ENCODE results near the gene RPTOR. TPM values are rescaled to one million over a fixed set of nuclear protein-coding genes. Genes with fewer than 3 reads are reported as not detected.
"Not testable (repeated sequence)": the region's sequence is repeated elsewhere in the genome, so short reads cannot be mapped to it uniquely, and the experiment has no call there.

The RPTOR gene
- total RNA-seq, 4 donors from 2014 or later = 47.6 to 56.9 (median 55.4) TPM

DNA sequence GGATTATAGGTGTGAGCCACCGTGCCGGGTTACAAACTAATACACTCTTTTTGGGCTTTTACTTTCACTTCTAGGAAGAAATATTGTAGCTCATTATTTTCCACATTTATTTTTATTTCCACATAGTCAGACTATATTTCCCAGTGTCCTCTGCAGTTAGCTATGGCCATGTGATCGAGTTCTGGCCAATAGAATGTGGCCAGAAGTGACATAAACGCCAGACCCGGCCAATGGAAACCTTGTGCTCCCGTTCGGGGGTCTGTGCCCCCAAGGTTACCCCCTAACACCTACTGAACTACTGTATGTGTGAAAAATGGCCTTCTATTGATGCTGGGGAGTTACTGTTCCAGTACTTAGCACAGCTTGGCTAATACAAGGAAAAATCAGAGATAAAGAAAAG lies 13.2 kb upstream of the RPTOR start:
- Histone ChIP-seq H3K27ac (no peak overlapping the region), H3K36me3 (no peaks in the 10 kb centered on the region), H3K4me1 (peaks cover 12 to 19% of the 10 kb centered on the region in 2 donors), H3K4me3 (no peak overlapping the region), H3K9me3 (no peaks in the 10 kb centered on the region), H3K27me3 (no peaks in the 10 kb centered on the region)
- DNase-seq (no peak), ATAC-seq (no peak)
- TF ChIP-seq POLR2A (IDR thresholded peaks at IDR 0.05) = no peak
- TF ChIP-seq, protein P1, sequence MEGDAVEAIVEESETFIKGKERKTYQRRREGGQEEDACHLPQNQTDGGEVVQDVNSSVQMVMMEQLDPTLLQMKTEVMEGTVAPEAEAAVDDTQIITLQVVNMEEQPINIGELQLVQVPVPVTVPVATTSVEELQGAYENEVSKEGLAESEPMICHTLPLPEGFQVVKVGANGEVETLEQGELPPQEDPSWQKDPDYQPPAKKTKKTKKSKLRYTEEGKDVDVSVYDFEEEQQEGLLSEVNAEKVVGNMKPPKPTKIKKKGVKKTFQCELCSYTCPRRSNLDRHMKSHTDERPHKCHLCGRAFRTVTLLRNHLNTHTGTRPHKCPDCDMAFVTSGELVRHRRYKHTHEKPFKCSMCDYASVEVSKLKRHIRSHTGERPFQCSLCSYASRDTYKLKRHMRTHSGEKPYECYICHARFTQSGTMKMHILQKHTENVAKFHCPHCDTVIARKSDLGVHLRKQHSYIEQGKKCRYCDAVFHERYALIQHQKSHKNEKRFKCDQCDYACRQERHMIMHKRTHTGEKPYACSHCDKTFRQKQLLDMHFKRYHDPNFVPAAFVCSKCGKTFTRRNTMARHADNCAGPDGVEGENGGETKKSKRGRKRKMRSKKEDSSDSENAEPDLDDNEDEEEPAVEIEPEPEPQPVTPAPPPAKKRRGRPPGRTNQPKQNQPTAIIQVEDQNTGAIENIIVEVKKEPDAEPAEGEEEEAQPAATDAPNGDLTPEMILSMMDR (IDR thresholded peaks at IDR 0.05 in 4 of 5, conservative IDR thresholded peaks at IDR 0.05 in 1 of 5) = no peak
- in situ Hi-C loops (cut with MboI; ENCODE audit: low sequenced_read_pairs in 4 of 4) = no loop called here
- intact Hi-C loops (cut with DNase I; ENCODE audit: low total_unique reads) = no loop called here

GRCh38 chr17:80537386-80537785 lies 7.3 kb upstream of the RPTOR start:
- not testable (repeated sequence) for H3K27me3 ChIP-seq, H3K27ac ChIP-seq

DNA sequence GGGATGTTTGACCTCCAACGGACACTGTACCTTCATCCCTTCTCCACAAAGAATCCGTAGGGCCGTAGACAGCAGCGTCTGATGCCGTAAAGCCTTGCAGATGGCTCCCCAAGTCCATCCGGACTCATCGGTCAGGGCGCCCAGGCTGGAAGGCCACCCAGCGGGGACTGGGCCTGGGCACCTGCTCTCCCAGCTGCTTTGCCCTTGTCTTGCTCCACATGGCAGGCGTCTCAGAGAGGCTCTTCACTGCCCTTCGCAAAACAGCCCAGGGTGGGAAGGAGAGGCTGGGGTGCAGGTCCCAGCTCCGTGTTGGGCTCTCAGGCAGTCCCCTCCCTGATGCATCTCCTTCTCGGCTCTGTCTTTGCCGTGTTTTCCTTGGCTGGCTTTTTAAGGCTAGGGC lies 6.2 kb upstream of the RPTOR start:
- no peaks in the 10 kb centered on the region for H3K36me3 ChIP-seq
- H3K4me1 ChIP-seq = no peaks in the 10 kb centered on the region
- in situ Hi-C loops (cut with MboI; ENCODE audit: low sequenced_read_pairs in 4 of 4) = no loop called here
- no peak for DNase-seq
- intact Hi-C loops (cut with DNase I; ENCODE audit: low total_unique reads) = no loop called here
- TF ChIP-seq, protein P1 (IDR thresholded peaks at IDR 0.05 in 4 of 5, conservative IDR thresholded peaks at IDR 0.05 in 1 of 5) = no peak
- TF ChIP-seq POLR2A (IDR thresholded peaks at IDR 0.05) = no peak
- H3K27me3 ChIP-seq = no peaks in the 10 kb centered on the region
- H3K27ac ChIP-seq = no peak overlapping the region
- no peaks in the 10 kb centered on the region for H3K9me3 ChIP-seq
- no peak for ATAC-seq
- no peak overlapping the region for H3K4me3 ChIP-seq

More at GRCh38 chr17:80537386-80537785, 7.3 kb upstream of the RPTOR start:
- ATAC-seq; in situ Hi-C loops (cut with MboI; ENCODE audit: low sequenced_read_pairs in 4 of 4); H3K36me3 ChIP-seq; H3K9me3 ChIP-seq; DNase-seq; H3K4me3 ChIP-seq; intact Hi-C loops (cut with DNase I; ENCODE audit: low total_unique reads); H3K4me1 ChIP-seq: not testable (repeated sequence)

DNA sequence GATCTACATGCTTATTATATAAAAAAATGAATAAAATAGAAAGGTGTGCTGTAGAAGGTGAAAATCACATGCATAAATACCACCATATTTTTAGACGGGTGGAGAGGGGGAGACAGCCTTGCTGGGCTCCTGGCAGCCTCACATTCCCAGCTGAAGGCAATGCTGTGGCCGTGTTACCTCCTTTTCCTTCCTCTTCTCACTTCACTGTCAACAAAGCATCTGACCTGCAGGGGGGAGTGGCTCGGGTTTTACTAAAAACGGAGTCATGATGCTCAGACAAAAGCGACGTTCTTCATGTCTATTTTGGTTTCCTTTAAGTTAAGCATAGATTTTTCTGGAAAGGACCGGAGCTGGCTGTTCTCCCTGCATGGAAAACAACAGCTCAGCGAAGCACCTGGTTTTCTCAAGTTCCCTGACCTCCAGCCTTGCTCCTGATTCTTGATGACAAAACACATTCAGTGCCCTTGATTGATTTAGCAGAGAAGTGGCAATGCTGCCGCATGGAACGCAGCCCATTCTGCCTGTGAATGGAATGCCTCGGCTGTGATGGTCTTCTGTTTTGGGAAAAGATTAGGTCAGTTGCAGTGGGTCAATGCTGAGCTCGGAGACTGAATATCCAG lies 5.5 kb upstream of the RPTOR start:
- no peak for DNase-seq
- TF ChIP-seq, protein P1 (IDR thresholded peaks at IDR 0.05 in 4 of 5, conservative IDR thresholded peaks at IDR 0.05 in 1 of 5) = no peak
- TF ChIP-seq POLR2A (IDR thresholded peaks at IDR 0.05) = no peak
- intact Hi-C loops (cut with DNase I; ENCODE audit: low total_unique reads) = no loop called here
- Histone ChIP-seq H3K36me3 (no peaks in the 10 kb centered on the region), H3K27me3 (no peaks in the 10 kb centered on the region), H3K27ac (no peak overlapping the region), H3K4me1 (no peaks in the 10 kb centered on the region), H3K4me3 (no peak overlapping the region), H3K9me3 (no peaks in the 10 kb centered on the region)
- ATAC-seq = no peak
- in situ Hi-C loops (cut with MboI; ENCODE audit: low sequenced_read_pairs in 4 of 4) = no loop called here

- peak overlapping the region; percentile 84 to 89 (median 86) for H3K27ac ChIP-seq
- no peaks in the 10 kb centered on the region for H3K9me3 ChIP-seq
- peaks cover 25 to 40% of the 10 kb centered on the region in 2 donors for H3K4me1 ChIP-seq
- H3K27me3 ChIP-seq = no peaks in the 10 kb centered on the region
- H3K4me3 ChIP-seq = peak overlapping the region; percentile 72 to 98 (median 96)
- no peaks in the 10 kb centered on the region for H3K36me3 ChIP-seq
- in situ Hi-C loops (cut with MboI; ENCODE audit: low sequenced_read_pairs in 4 of 4) = no loop called here
- no peak for TF ChIP-seq POLR2A (IDR thresholded peaks at IDR 0.05)
- TF ChIP-seq, protein P1 (IDR thresholded peaks at IDR 0.05 in 4 of 5, conservative IDR thresholded peaks at IDR 0.05 in 1 of 5) = no peak
- intact Hi-C loops (cut with DNase I; ENCODE audit: low total_unique reads) = loop anchor here (10.0 kb wide), 2 partner anchors 91 to 249 kb away; no protein-coding TSS in a partner anchor
- no peak for DNase-seq
- ATAC-seq = no peak
These were observed 825 bp downstream of the RPTOR start for GRCh38 chr17:80545499-80545826.

Data from gastrocnemius medialis (tissue), 4 donors.